Spleen (tissue), 11 donors: ENCODE results near the gene USP10. TPM values are rescaled to one million over a fixed set of nuclear protein-coding genes. Genes with fewer than 3 reads are reported as not detected.
A peak's percentile ranks its signal among the peaks of the same experiment; 100 is the strongest.

Source experiments
- DNase-seq: peaks from one replicate; pipeline ENCODE4 v3.0.0-alpha.2; 2020
- H3K27ac ChIP-seq, 8 donors: fragments of 200-600 bp; sonication (generic) in 7 of 8; 1 replicate in 4 of 8; 2 replicates in 4 of 8; pipeline versions ENCODE4 v1.5.0 to v1.8.0; 2016 to 2021; ENCODE audit warnings: inconsistent platforms in 4 of 8, mild to moderate bottlenecking in 4 of 8, moderate library complexity in 1 of 8
- H3K27me3 ChIP-seq, 7 donors: fragments of 200-600 bp; sonication (generic) in 6 of 7; replicated peaks in 1 of 7; 1 replicate in 4 of 7; 2 replicates in 3 of 7; pipeline versions ENCODE4 v1.5.0 to v1.8.0; 2016 to 2021; ENCODE audit warnings: inconsistent platforms in 3 of 7, mild to moderate bottlenecking in 1 of 7
- H3K36me3 ChIP-seq, 6 donors: fragments of 200-600 bp; sonication (generic) in 5 of 6; 1 replicate in 4 of 6; 2 replicates in 2 of 6; pipeline versions ENCODE4 v1.5.0 to v1.8.0; 2016 to 2021; ENCODE audit warnings: inconsistent platforms in 2 of 6
- H3K4me1 ChIP-seq, 6 donors: fragments of 200-600 bp; sonication (generic) in 5 of 6; 1 replicate in 3 of 6; 2 replicates in 3 of 6; pipeline versions ENCODE4 v1.5.0 to v1.8.0; 2016 to 2021; ENCODE audit warnings: inconsistent platforms in 3 of 6
- H3K4me3 ChIP-seq, 8 donors: fragments of 200-600 bp; sonication (generic) in 7 of 8; 1 replicate in 4 of 8; 2 replicates in 4 of 8; pipeline versions ENCODE4 v1.5.0 to v1.8.0; 2016 to 2021; ENCODE audit warnings: inconsistent platforms in 4 of 8, mild to moderate bottlenecking in 4 of 8, moderate library complexity in 2 of 8
- H3K9me3 ChIP-seq, 8 donors: fragments of 200-600 bp; sonication (generic) in 7 of 8; 1 replicate in 4 of 8; 2 replicates in 4 of 8; pipeline versions ENCODE4 v1.5.0 to v1.8.0; 2016 to 2021; ENCODE audit warnings: inconsistent platforms in 4 of 8
- CTCF ChIP-seq, 11 experiments: fragments of 200-600 bp in 7 of 11; fragments of 450-650 bp in 4 of 11; sonication (generic) in 4 of 11; IDR thresholded peaks in 8 of 11; conservative IDR thresholded peaks in 3 of 11; 1 replicate in 7 of 11; 2 replicates in 4 of 11; pipeline versions ENCODE4 v1.4.0 to v1.8.0; 2016 to 2021; ENCODE audit warnings: antibody characterized with exemption in 11 of 11, inconsistent platforms in 4 of 11, mild to moderate bottlenecking in 1 of 11
- POLR2A ChIP-seq, 3 donors: fragments of 450-650 bp; IDR thresholded peaks; one replicate each; pipeline ENCODE4 v1.5.1; 2017; ENCODE audit warnings: antibody characterized with exemption in 3 of 3, mild to moderate bottlenecking in 1 of 3
- POLR2AphosphoS5 ChIP-seq, 3 donors: sonication (generic); formaldehyde crosslinking; IDR thresholded peaks; one replicate each; pipeline ENCODE4 v1.5.1; 2017; ENCODE audit warnings: antibody characterized with exemption in 3 of 3
- WGBS, 5 donors: extraction: QIAGEN DNeasy Blood & Tissue Kit in 3 of 5; methylation state at CpG; one replicate each; pipeline versions ENCODE4 v1.1.5 to v1.1.7; 2013 to 2018; 5-methylcytosine and 5-hydroxymethylcytosine counted together
- intact Hi-C: fragments of 100-400 bp; cut with DNase I; formaldehyde crosslinking; loops from one replicate; pipeline ENCODE4 v1.15.0; 2023; ENCODE audit warnings: low total_unique reads
- polyA plus RNA-seq, 3 donors: library from polyadenylated mRNA; stranded (reverse); fragments of 200-250 nt; gene quantifications; one replicate each; pipeline ENCODE4 v1.2.1, GENCODE V29; 2013
- total RNA-seq, 7 donors: library from RNA; depleted of rRNA in 3 of 7; stranded (reverse); fragments of >200 nt in 3 of 7; fragmentation: NEBNext Ultra II Directional in 4 of 7; extraction: Animal tissue kit (Norgen Biotek cat#: 25700) in 4 of 7; gene quantifications; one replicate each; pipeline versions ENCODE4 v1.1.0 to v1.2.1, GENCODE V29; 2016 to 2021
- donor health status: healthy with polysubstance abuse.
- donor health status: DM: no; HTN: no; CAD: no; lungs with moderate emphysema.
- donor health status: DM: no; HTN: no; CAD: no.
- donor health status: Bipolar disorder and iron deficiency.
- donor health status: healthy.
- donor health status: DM: no; HTN: no; CAD: no.
- donor health status: DM: yes; HTN: yes; CAD: no.

Gene USP10
- total and polyA plus RNA-seq, 10 donors = 28.1 to 105 (median 79.5) TPM

GRCh38 chr16:84774810-84775209, 75.0 kb downstream of the USP10 start:
- H3K4me1 ChIP-seq = peaks cover 0 to 11% (median 0%) of the 10 kb centered on the region in 6 donors
- no peaks in the 10 kb centered on the region for H3K27me3 ChIP-seq
- peak in 1 of 3 donors; percentile 57 for TF ChIP-seq POLR2AphosphoS5 (IDR thresholded peaks at IDR 0.05)
- no peak for TF ChIP-seq POLR2A (IDR thresholded peaks at IDR 0.05)
- H3K36me3 ChIP-seq = peaks cover 4 to 100% (median 87%) of the 10 kb centered on the region in 6 donors
- peak overlapping the region in 3 of 8 donors; percentile 29 to 58 (median 30) for H3K4me3 ChIP-seq
- DNase-seq = no peak
- peak overlapping the region in 7 of 8 donors; percentile 54 to 89 (median 67) for H3K27ac ChIP-seq
- WGBS, 5 donors = 58 to 95% (median 69%) methylated on average over 4 of the region's 4 CpGs
- no peaks in the 10 kb centered on the region for H3K9me3 ChIP-seq
- intact Hi-C loops = no loop called here

GRCh38 chr16:84775262-84775810, 75.5 kb downstream of the USP10 start:
- peak overlapping the region in 4 of 8 donors; percentile 5 to 58 (median 30) for H3K4me3 ChIP-seq
- WGBS, 5 donors = 87 to 94% (median 90%) methylated on average over 8 to 14 of the region's 14 CpGs
- DNase-seq = no peak
- peak overlapping the region in 7 of 8 donors; percentile 54 to 89 (median 67) for H3K27ac ChIP-seq
- no peaks in the 10 kb centered on the region for H3K9me3 ChIP-seq
- intact Hi-C loops = no loop called here
- H3K36me3 ChIP-seq = peaks cover 4 to 100% (median 87%) of the 10 kb centered on the region in 6 donors
- peaks cover 0 to 11% (median 0%) of the 10 kb centered on the region in 6 donors for H3K4me1 ChIP-seq
- H3K27me3 ChIP-seq = no peaks in the 10 kb centered on the region
- TF ChIP-seq CTCF (IDR thresholded peaks at IDR 0.05 in 8 of 11, conservative IDR thresholded peaks at IDR 0.05 in 3 of 11) (no peak), POLR2AphosphoS5 (IDR thresholded peaks at IDR 0.05) (peak in 2 of 3 donors; percentile 8 to 32), POLR2A (IDR thresholded peaks at IDR 0.05) (no peak)

GRCh38 chr16:84777435-84777834, 77.6 kb downstream of the USP10 start:
- WGBS, 5 donors = 91 to 97% (median 96%) methylated on average over 5 of the region's 5 CpGs
- TF ChIP-seq CTCF (IDR thresholded peaks at IDR 0.05 in 8 of 11, conservative IDR thresholded peaks at IDR 0.05 in 3 of 11) = no peak
- TF ChIP-seq POLR2AphosphoS5 (IDR thresholded peaks at IDR 0.05) = no peak
- TF ChIP-seq POLR2A (IDR thresholded peaks at IDR 0.05) = no peak
- no peak for DNase-seq

GRCh38 chr16:84778720-84779119, 78.9 kb downstream of the USP10 start:
- H3K27ac ChIP-seq = no peak overlapping the region
- H3K36me3 ChIP-seq = peaks cover 0 to 83% (median 63%) of the 10 kb centered on the region in 6 donors
- TF ChIP-seq CTCF (IDR thresholded peaks at IDR 0.05 in 8 of 11, conservative IDR thresholded peaks at IDR 0.05 in 3 of 11) (no peak), POLR2AphosphoS5 (IDR thresholded peaks at IDR 0.05) (peak in 1 of 3 donors; percentile 15)
- H3K27me3 ChIP-seq = no peaks in the 10 kb centered on the region
- WGBS, 5 donors = 94 to 97% (median 96%) methylated on average over 18 of the region's 18 CpGs
- H3K9me3 ChIP-seq = no peaks in the 10 kb centered on the region
- peaks cover 0 to 11% (median 0%) of the 10 kb centered on the region in 6 donors for H3K4me1 ChIP-seq
- intact Hi-C loops = no loop called here
- no peak for DNase-seq
- H3K4me3 ChIP-seq = no peak overlapping the region

More at GRCh38 chr16:84777435-84777834, 77.6 kb downstream of the USP10 start:
- peaks cover 0 to 11% (median 0%) of the 10 kb centered on the region in 6 donors for H3K4me1 ChIP-seq
- H3K9me3 ChIP-seq = no peaks in the 10 kb centered on the region
- peak overlapping the region in 2 of 8 donors; percentile 9 to 58 for H3K4me3 ChIP-seq
- H3K36me3 ChIP-seq = peaks cover 4 to 92% (median 76%) of the 10 kb centered on the region in 6 donors
- H3K27me3 ChIP-seq = no peaks in the 10 kb centered on the region
- intact Hi-C loops = no loop called here
- no peak overlapping the region for H3K27ac ChIP-seq
